GM23248 (cell line): Measurements from ENCODE around the gene NR3C2. TPM values are rescaled to one million over a fixed set of nuclear protein-coding genes. Genes with fewer than 3 reads are reported as not detected.

Experiments used
- DNase-seq: peaks from one replicate; pipeline ENCODE4 v3.0.0-alpha.2; 2015
- H2AFZ ChIP-seq: fragments of 200-600 bp; sonication (generic); 2 replicates; pipeline ENCODE4 v1.6.1; 2016; ENCODE audit warnings: antibody characterized with exemption
- H3F3A ChIP-seq: fragments of 200-600 bp; sonication (generic); 2 replicates; pipeline ENCODE4 v1.6.1; 2016; ENCODE audit warnings: mild to moderate bottlenecking, antibody characterized with exemption, mixed run types; ENCODE audit not compliant: insufficient read depth
- H3K27ac ChIP-seq: fragments of 200-600 bp; sonication (generic); 2 replicates; pipeline ENCODE4 v1.5.1; 2016; ENCODE audit warnings: mild to moderate bottlenecking
- H3K27me3 ChIP-seq: fragments of 200-600 bp; sonication (generic); replicated peaks from 2 replicates; pipeline ENCODE4 v1.6.1; 2016; ENCODE audit warnings: mild to moderate bottlenecking; ENCODE audit not compliant: insufficient read depth
- H3K36me3 ChIP-seq: fragments of 200-600 bp; sonication (generic); 2 replicates; pipeline ENCODE4 v1.6.1; 2016; ENCODE audit warnings: low read depth, mild to moderate bottlenecking
- H3K4me1 ChIP-seq: fragments of 200-600 bp; sonication (generic); 2 replicates; pipeline ENCODE4 v1.6.1; 2016; ENCODE audit warnings: mild to moderate bottlenecking; ENCODE audit not compliant: insufficient read depth
- H3K4me2 ChIP-seq: fragments of 200-600 bp; sonication (generic); one replicate; pipeline ENCODE4 v1.6.1; 2016; ENCODE audit warnings: mild to moderate bottlenecking; ENCODE audit not compliant: unreplicated experiment
- H3K4me3 ChIP-seq: fragments of 200-600 bp; sonication (generic); 2 replicates; pipeline ENCODE4 v1.5.1; 2016; ENCODE audit warnings: mild to moderate bottlenecking
- H3K79me2 ChIP-seq: fragments of 200-600 bp; sonication (generic); 2 replicates; pipeline ENCODE4 v1.6.1; 2016; ENCODE audit warnings: mild to moderate bottlenecking; ENCODE audit not compliant: insufficient read depth
- H3K9ac ChIP-seq: fragments of 200-600 bp; sonication (generic); 2 replicates; pipeline ENCODE4 v1.6.1; 2016; ENCODE audit warnings: mild to moderate bottlenecking
- H3K9me2 ChIP-seq: fragments of 200-600 bp; sonication (generic); 2 replicates; pipeline ENCODE4 v1.6.1; 2016; ENCODE audit warnings: mixed run types, mild to moderate bottlenecking, moderate library complexity; ENCODE audit not compliant: insufficient read depth
- H3K9me3 ChIP-seq: fragments of 200-600 bp; sonication (generic); one replicate; pipeline ENCODE4 v1.6.1; 2017; ENCODE audit warnings: low read depth
- H4K20me1 ChIP-seq: fragments of 200-600 bp; sonication (generic); 2 replicates; pipeline ENCODE4 v1.6.0; 2016; ENCODE audit not compliant: insufficient read depth
- EZH2 ChIP-seq: fragments of 200-600 bp; sonication (generic); IDR thresholded peaks from 2 replicates; pipeline ENCODE4 v1.6.1; 2018; ENCODE audit warnings: antibody characterized with exemption, mild to moderate bottlenecking; ENCODE audit not compliant: insufficient read depth, poor library complexity, severe bottlenecking
- EZH2phosphoT487 ChIP-seq: fragments of 200-600 bp; sonication (generic); IDR thresholded peaks from 2 replicates; pipeline ENCODE4 v1.6.1; 2018; ENCODE audit warnings: antibody characterized with exemption, moderate library complexity, mild to moderate bottlenecking, low read depth; ENCODE audit not compliant: insufficient read depth
- WGBS, 2 experiments: methylation state at CpG; one replicate each; pipeline ENCODE4 v1.1.6; 2015 to 2017; ENCODE audit warnings: low lambda C conversion rate in 2 of 2, low coverage in 1 of 2; ENCODE audit errors: missing lambda C conversion rate in 2 of 2; 5-methylcytosine and 5-hydroxymethylcytosine counted together
- in situ Hi-C: fragments of 300-500 bp; cut with MboI; formaldehyde crosslinking; loops from 2 replicates; pipeline ENCODE4 v1.15.0; 2020
- polyA plus RNA-seq: library from polyadenylated mRNA; unstranded; fragments of >200 nt; fragmentation: Nextera tagmentation; extraction: Ambion mirVana; gene quantifications from 2 replicates; pipeline ENCODE4 v1.2.1, GENCODE V29; 2016
- total RNA-seq: library from RNA; depleted of rRNA; stranded (reverse); fragments of >200 nt; shearing (Covaris generic); gene quantifications from 2 replicates; pipeline ENCODE4 v1.2.3, GENCODE V29; 2014

Gene NR3C2
- total and polyA plus RNA-seq, 2 experiments from 2014 or later: 0.04 TPM; not detected in 1

- Histone ChIP-seq H4K20me1 (no peaks in the 10 kb centered on the region), H3K79me2 (no peaks in the 10 kb centered on the region), H3K9ac (no peak overlapping the region), H3F3A (no peaks in the 10 kb centered on the region), H3K27me3 (no peaks in the 10 kb centered on the region), H2AFZ (no peak overlapping the region), H3K36me3 (0 out of 2 replicates have a peak, but pooled peaks cover 9% of the 10 kb centered on the region), H3K4me2 (no peak overlapping the region), H3K4me1 (no peaks in the 10 kb centered on the region), H3K9me3 (no peaks in the 10 kb centered on the region), H3K4me3 (no peak overlapping the region), H3K27ac (no peak overlapping the region), H3K9me2 (no peaks in the 10 kb centered on the region)
- 98 to 99% methylated on average over 5 of the region's 5 CpGs for WGBS, 2 experiments
- TF ChIP-seq EZH2phosphoT487: no peak
- no peak for TF ChIP-seq EZH2
- no peak for DNase-seq
- in situ Hi-C loops: no loop called here
Observed at GRCh38 chr4:148074462-148074861, 367.8 kb downstream of the NR3C2 start.

GRCh38 chr4:148073349-148073748 is 368.9 kb downstream of the NR3C2 start:
- DNase-seq: no peak
- Histone ChIP-seq H3K27me3 (no peaks in the 10 kb centered on the region), H3K9me2 (no peaks in the 10 kb centered on the region), H3K9me3 (no peaks in the 10 kb centered on the region), H3K4me1 (no peaks in the 10 kb centered on the region), H3K79me2 (no peaks in the 10 kb centered on the region), H4K20me1 (no peaks in the 10 kb centered on the region), H2AFZ (no peak overlapping the region), H3K4me3 (no peak overlapping the region), H3K4me2 (no peak overlapping the region), H3K9ac (no peak overlapping the region), H3F3A (no peaks in the 10 kb centered on the region), H3K27ac (no peak overlapping the region), H3K36me3 (0 out of 2 replicates have a peak, but pooled peaks cover 6% of the 10 kb centered on the region)
- in situ Hi-C loops: no loop called here
- TF ChIP-seq EZH2 (no peak), EZH2phosphoT487 (no peak)
- WGBS, 2 experiments: 96 to 99% methylated on average over 6 of the region's 6 CpGs

- in situ Hi-C loops: no loop called here
- Histone ChIP-seq H3K4me2 (no peak overlapping the region), H3K4me3 (no peak overlapping the region), H3K9me3 (no peaks in the 10 kb centered on the region), H2AFZ (no peak overlapping the region), H3K9ac (no peak overlapping the region), H4K20me1 (no peaks in the 10 kb centered on the region), H3K27ac (no peak overlapping the region), H3K36me3 (0 out of 2 replicates have a peak, but pooled peaks cover 6% of the 10 kb centered on the region), H3K4me1 (no peaks in the 10 kb centered on the region), H3K79me2 (no peaks in the 10 kb centered on the region), H3F3A (no peaks in the 10 kb centered on the region), H3K27me3 (no peaks in the 10 kb centered on the region), H3K9me2 (no peaks in the 10 kb centered on the region)
- DNase-seq: no peak
- 95 to 100% methylated on average over 9 of the region's 9 CpGs for WGBS, 2 experiments
- TF ChIP-seq EZH2: no peak
- TF ChIP-seq EZH2phosphoT487: no peak
Observed at GRCh38 chr4:148072789-148073188, 369.4 kb downstream of the NR3C2 start.

DNA sequence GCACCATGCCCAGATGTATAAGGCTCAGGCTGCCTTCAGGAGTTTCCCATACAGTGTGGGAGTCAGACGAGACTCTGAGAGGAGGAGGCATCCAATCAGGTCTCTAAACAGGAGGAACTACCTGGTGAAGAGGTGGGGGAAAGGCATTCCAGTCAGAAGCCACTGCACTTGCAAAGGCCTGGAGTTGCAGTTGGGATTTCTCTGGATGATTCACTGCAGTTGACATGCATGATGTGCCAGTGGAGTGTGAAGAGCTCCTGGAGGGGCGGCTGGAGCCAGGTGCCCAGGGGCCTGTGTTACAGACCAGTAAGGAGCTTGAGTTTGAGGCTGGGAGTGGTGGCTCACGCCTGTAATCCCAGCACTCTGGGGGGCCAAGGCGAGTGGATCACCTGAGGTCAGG is 371.2 kb downstream of the NR3C2 start:
- H3K27me3 ChIP-seq: no peaks in the 10 kb centered on the region
- TF ChIP-seq EZH2: no peak
- no peak for TF ChIP-seq EZH2phosphoT487
- no peak overlapping the region for H3K4me2 ChIP-seq
- H3K27ac ChIP-seq: no peak overlapping the region
- no peak for DNase-seq
- H3K4me3 ChIP-seq: no peak overlapping the region
- H3K4me1 ChIP-seq: no peaks in the 10 kb centered on the region
- no peak overlapping the region for H3K9ac ChIP-seq
- no peak overlapping the region for H2AFZ ChIP-seq
- no peaks in the 10 kb centered on the region for H3K79me2 ChIP-seq
- no peaks in the 10 kb centered on the region for H3K9me2 ChIP-seq
- H3K9me3 ChIP-seq: no peaks in the 10 kb centered on the region
- WGBS, 2 experiments: 94 to 99% methylated on average over 4 of the region's 4 CpGs
- peaks cover 10% of the 10 kb centered on the region; the same call in 1 of the 2 replicates for H3K36me3 ChIP-seq
- in situ Hi-C loops: no loop called here
- H4K20me1 ChIP-seq: no peaks in the 10 kb centered on the region
- H3F3A ChIP-seq: no peaks in the 10 kb centered on the region

GRCh38 chr4:148069895-148070178 is 372.4 kb downstream of the NR3C2 start:
- H4K20me1 ChIP-seq: no peaks in the 10 kb centered on the region
- no peak overlapping the region for H3K9ac ChIP-seq
- no peak overlapping the region for H3K4me3 ChIP-seq
- H3K36me3 ChIP-seq: peaks cover 10% of the 10 kb centered on the region; the same call in 1 of the 2 replicates
- no peak for TF ChIP-seq EZH2
- TF ChIP-seq EZH2phosphoT487: no peak
- H3K27me3 ChIP-seq: no peaks in the 10 kb centered on the region
- H3K9me2 ChIP-seq: no peaks in the 10 kb centered on the region
- no peaks in the 10 kb centered on the region for H3K79me2 ChIP-seq
- H3K27ac ChIP-seq: no peak overlapping the region
- H3F3A ChIP-seq: 0 out of 2 replicates have a peak, but pooled peaks cover 6% of the 10 kb centered on the region
- 89 to 97% methylated on average over 3 of the region's 3 CpGs for WGBS, 2 experiments
- no peaks in the 10 kb centered on the region for H3K9me3 ChIP-seq
- no peak for DNase-seq
- no peak overlapping the region for H2AFZ ChIP-seq
- H3K4me2 ChIP-seq: no peak overlapping the region
- H3K4me1 ChIP-seq: peaks cover 7% of the 10 kb centered on the region; the same call in 1 of the 2 replicates
- in situ Hi-C loops: no loop called here
